DMS 273 treated with DMSO at 0.1 percent for 48 hours (cell line): Measurements from ENCODE around the gene CHTF18.
"Not testable (repeated sequence)": the region's sequence is repeated elsewhere in the genome, so short reads cannot be mapped to it uniquely, and the experiment has no call there.

Source experiments
- DNase-seq: peaks from one replicate; lab custom pipeline; 2025; lab: John Stamatoyannopoulos, UW

CHTF18 gene

GRCh38 chr16:776298-776697 lies 12.1 kb upstream of the CHTF18 start:
- DNase-seq, result not testable (repeated sequence)

- DNase-seq, result no peak
Measured at GRCh38 chr16:776824-777223, 11.6 kb upstream of the CHTF18 start.

GRCh38 chr16:777826-778225 lies 10.6 kb upstream of the CHTF18 start:
- DNase-seq, result no peak

- no peak for DNase-seq
Measured at GRCh38 chr16:778447-778846, 10.0 kb upstream of the CHTF18 start.

GRCh38 chr16:778909-779527 lies 9.4 kb upstream of the CHTF18 start:
- DNase-seq, result no peak

GRCh38 chr16:779561-779960 lies 8.9 kb upstream of the CHTF18 start:
- no peak for DNase-seq

GRCh38 chr16:780296-780695 lies 8.1 kb upstream of the CHTF18 start:
- no peak for DNase-seq

GRCh38 chr16:781346-782010 lies 6.9 kb upstream of the CHTF18 start:
- no peak for DNase-seq

GRCh38 chr16:782258-782657 lies 6.2 kb upstream of the CHTF18 start:
- no peak for DNase-seq

GRCh38 chr16:782766-783403 lies 5.5 kb upstream of the CHTF18 start:
- DNase-seq, result no peak

- DNase-seq, result no peak
Measured at GRCh38 chr16:783404-784161, 4.8 kb upstream of the CHTF18 start.

- DNase-seq, result no peak
Measured at GRCh38 chr16:784431-784830, 4.0 kb upstream of the CHTF18 start.

GRCh38 chr16:785563-786535 lies 2.6 kb upstream of the CHTF18 start:
- DNase-seq, result no peak

GRCh38 chr16:787321-787966 lies 976 bp upstream of the CHTF18 start:
- DNase-seq, result no peak

GRCh38 chr16:787978-788398 lies 432 bp upstream of the CHTF18 start, which contains the start of gene RPUSD1:
RPUSD1 (minus strand) TSS chr16:788381; CDS start chr16:787737, 644 bp downstream.
- DNase-seq, result no peak

- DNase-seq, result no peak
Measured at GRCh38 chr16:789191-789850, 901 bp downstream of the CHTF18 start.

GRCh38 chr16:790086-790485 lies 1.7 kb downstream of the CHTF18 start:
- no peak for DNase-seq

- no peak for DNase-seq
Measured at GRCh38 chr16:791131-791530, 2.7 kb downstream of the CHTF18 start.

- no peak for DNase-seq
Measured at GRCh38 chr16:792221-792995, 4.0 kb downstream of the CHTF18 start.

- DNase-seq, result no peak
Measured at GRCh38 chr16:793414-793813, 5.0 kb downstream of the CHTF18 start.
